Right atrium auricular region (tissue), 2 donors: ENCODE results near the gene OR9A2. TPM values are rescaled to one million over a fixed set of nuclear protein-coding genes. Genes with fewer than 3 reads are reported as not detected.

Source experiments
- DNase-seq: peaks from one replicate; pipeline ENCODE4 v3.0.0-alpha.2; 2019; ENCODE audit warnings: low spot score
- H3K27ac ChIP-seq, 2 donors: fragments of 200-600 bp; sonication (generic); 1 replicate in 1 of 2; 2 replicates in 1 of 2; pipeline ENCODE4 v1.5.1; 2016 to 2019
- H3K27me3 ChIP-seq, 2 donors: fragments of 200-600 bp; sonication (generic); one replicate each; pipeline versions ENCODE4 v1.5.1 to v1.6.0; 2017 to 2019
- H3K36me3 ChIP-seq: fragments of 200-600 bp; sonication (generic); one replicate; pipeline ENCODE4 v1.5.1; 2016
- H3K4me1 ChIP-seq, 2 donors: fragments of 200-600 bp; sonication (generic); one replicate each; pipeline versions ENCODE4 v1.5.1 to v1.6.0; 2017 to 2019
- H3K4me3 ChIP-seq, 2 donors: fragments of 200-600 bp; sonication (generic); 1 replicate in 1 of 2; 2 replicates in 1 of 2; pipeline ENCODE4 v1.5.1; 2017 to 2019; ENCODE audit warnings: mild to moderate bottlenecking in 1 of 2, moderate library complexity in 1 of 2
- H3K9me3 ChIP-seq, 2 donors: fragments of 200-600 bp; sonication (generic); one replicate each; pipeline ENCODE4 v1.5.1; 2019
- CTCF ChIP-seq, 2 donors: fragments of 200-600 bp; sonication (generic); IDR thresholded peaks; one replicate each; pipeline ENCODE4 v1.5.1; 2019; ENCODE audit warnings: antibody characterized with exemption in 2 of 2
- total RNA-seq, 2 donors: library from RNA; depleted of rRNA; stranded (reverse); fragments of >200 nt; gene quantifications; one replicate each; pipeline ENCODE4 v1.1.0, GENCODE V29; 2016

Gene OR9A2
- total RNA-seq, 2 donors from 2014 or later: not detected

- Histone ChIP-seq H3K27ac (no peak overlapping the region), H3K36me3 (no peaks in the 10 kb centered on the region), H3K4me1 (no peaks in the 10 kb centered on the region), H3K4me3 (no peak overlapping the region), H3K27me3 (no peaks in the 10 kb centered on the region), H3K9me3 (no peaks in the 10 kb centered on the region)
- no peak for DNase-seq
- TF ChIP-seq CTCF (IDR thresholded peaks at IDR 0.05): no peak
These were observed 36.8 kb upstream of the OR9A2 start for GRCh38 chr7:143063741-143064140.

GRCh38 chr7:143055754-143056153 is 28.8 kb upstream of the OR9A2 start:
- Histone ChIP-seq H3K36me3 (no peaks in the 10 kb centered on the region), H3K27ac (no peak overlapping the region), H3K9me3 (no peaks in the 10 kb centered on the region), H3K4me1 (no peaks in the 10 kb centered on the region), H3K4me3 (no peak overlapping the region), H3K27me3 (no peaks in the 10 kb centered on the region)
- DNase-seq: no peak
- TF ChIP-seq CTCF (IDR thresholded peaks at IDR 0.05): no peak

- peaks cover 0 to 4% of the 10 kb centered on the region in 2 donors for H3K4me1 ChIP-seq
- no peak overlapping the region for H3K27ac ChIP-seq
- no peak for DNase-seq
- no peak for TF ChIP-seq CTCF (IDR thresholded peaks at IDR 0.05)
- H3K36me3 ChIP-seq: no peaks in the 10 kb centered on the region
- H3K9me3 ChIP-seq: no peaks in the 10 kb centered on the region
- H3K4me3 ChIP-seq: no peak overlapping the region
- no peaks in the 10 kb centered on the region for H3K27me3 ChIP-seq
These were observed 27.7 kb upstream of the OR9A2 start for GRCh38 chr7:143054621-143055020.

GRCh38 chr7:143052041-143052440 is 25.1 kb upstream of the OR9A2 start, which contains the start of gene OR6V1:
Gene OR6V1, plus strand, starts transcription at chr7:143052341. Its CDS starts 0 bp downstream, at chr7:143052341.
- TF ChIP-seq CTCF (IDR thresholded peaks at IDR 0.05): no peak
- no peaks in the 10 kb centered on the region for H3K36me3 ChIP-seq
- no peak for DNase-seq
- H3K27me3 ChIP-seq: no peaks in the 10 kb centered on the region
- H3K9me3 ChIP-seq: no peaks in the 10 kb centered on the region
- no peak within 1 kb of the TSS for H3K4me3 ChIP-seq
- no peak within 1 kb of the TSS for H3K27ac ChIP-seq
- H3K4me1 ChIP-seq: peaks cover 0 to 12% of the 10 kb centered on the region in 2 donors

GRCh38 chr7:143050931-143051330 is 24.0 kb upstream of the OR9A2 start:
- no peak for TF ChIP-seq CTCF (IDR thresholded peaks at IDR 0.05)
- peak overlapping the region; percentile 12 to 37 for H3K27ac ChIP-seq

GRCh38 chr7:143049362-143049761 is 22.4 kb upstream of the OR9A2 start:
- H3K27ac ChIP-seq: peak overlapping the region; percentile 12 to 41

More at GRCh38 chr7:143050931-143051330, 24.0 kb upstream of the OR9A2 start:
- no peak for DNase-seq
- Histone ChIP-seq H3K36me3 (no peaks in the 10 kb centered on the region), H3K27me3 (no peaks in the 10 kb centered on the region), H3K4me1 (peaks cover 0 to 12% of the 10 kb centered on the region in 2 donors), H3K4me3 (no peak overlapping the region), H3K9me3 (no peaks in the 10 kb centered on the region)

More at GRCh38 chr7:143049362-143049761, 22.4 kb upstream of the OR9A2 start:
- no peak for TF ChIP-seq CTCF (IDR thresholded peaks at IDR 0.05)
- Histone ChIP-seq H3K27me3 (no peaks in the 10 kb centered on the region), H3K36me3 (no peaks in the 10 kb centered on the region), H3K4me3 (no peak overlapping the region), H3K4me1 (peaks cover 0 to 12% of the 10 kb centered on the region in 2 donors), H3K9me3 (no peaks in the 10 kb centered on the region)
- no peak for DNase-seq
